OCI-LY3 (cell line): ENCODE results near the gene TPRA1.
A peak's percentile ranks its signal among the peaks of the same experiment; 100 is the strongest.

Experiments used
- H2AFZ ChIP-seq: fragments of 200-600, 300-600 bp; shearing (Covaris generic); 2 replicates; pipeline ENCODE4 v1.6.0; 2014; ENCODE audit warnings: antibody characterized with exemption, low read depth, low read length
- H3K27ac ChIP-seq: fragments of 200-600, 300-600 bp; sonication (generic); 2 replicates; pipeline ENCODE4 v1.5.1; 2014; ENCODE audit warnings: mild to moderate bottlenecking, low read length, moderate library complexity, mixed read lengths
- H3K27me3 ChIP-seq: fragments of 200-600, 300-600 bp; sonication (generic); 2 replicates; pipeline ENCODE4 v1.6.1; 2014; ENCODE audit warnings: low read depth, low read length, mixed read lengths
- H3K36me3 ChIP-seq: fragments of 200-600, 300-600 bp; sonication (generic); replicated peaks from 2 replicates; pipeline ENCODE3; 2014; ENCODE audit warnings: low read depth, low read length, mixed read lengths
- H3K4me1 ChIP-seq: fragments of 300-600, 200-600 bp; sonication (generic); 2 replicates; pipeline ENCODE4 v1.6.1; 2014; ENCODE audit warnings: low read length, mixed read lengths
- H3K4me2 ChIP-seq: fragments of 200-600, 300-600 bp; sonication (generic); 2 replicates; pipeline ENCODE4 v1.6.1; 2014; ENCODE audit warnings: low read length, mixed read lengths
- H3K4me3 ChIP-seq: fragments of 300-600, 200-600 bp; sonication (generic); 2 replicates; pipeline ENCODE4 v1.5.1; 2014; ENCODE audit warnings: antibody characterized with exemption, mild to moderate bottlenecking, low read length, moderate library complexity
- H3K79me2 ChIP-seq: fragments of 300-600, 200-600 bp; shearing (Covaris generic); 2 replicates; pipeline ENCODE4 v1.6.1; 2014; ENCODE audit warnings: mild to moderate bottlenecking, low read length, mixed read lengths
- H3K9ac ChIP-seq: fragments of 300-600, 200-600 bp; shearing (Covaris generic); 2 replicates; pipeline ENCODE4 v1.6.0; 2014; ENCODE audit warnings: mild to moderate bottlenecking, low read length, moderate library complexity
- H3K9me3 ChIP-seq: fragments of 200-600, 300-600 bp; shearing (Covaris generic); 2 replicates; pipeline ENCODE4 v1.6.1; 2014; ENCODE audit warnings: low read length, mixed read lengths; ENCODE audit not compliant: insufficient read depth
- H4K20me1 ChIP-seq: fragments of 200-600, 300-600 bp; sonication (generic); 2 replicates; pipeline ENCODE4 v1.6.1; 2016; ENCODE audit warnings: low read length, mixed read lengths; ENCODE audit not compliant: insufficient read depth
- CTCF ChIP-seq: fragments of 200-600, 300-600 bp; sonication (generic); IDR thresholded peaks from 2 replicates; pipeline ENCODE4 v1.5.1; 2014; ENCODE audit warnings: antibody characterized with exemption, low read length, low read depth
- EZH2phosphoT487 ChIP-seq: fragments of 200-600 bp; shearing (Covaris generic); IDR thresholded peaks from 2 replicates; pipeline ENCODE4 v1.6.1; 2018; ENCODE audit warnings: antibody characterized with exemption, mixed run types, low read depth

Gene TPRA1

GRCh38 chr3:127551178-127551577, 39.4 kb downstream of the TPRA1 start:
- Histone ChIP-seq H3K36me3 (no peaks in the 10 kb centered on the region), H3K4me2 (no peak overlapping the region), H3K27ac (no peak overlapping the region), H3K4me1 (peaks cover 4% of the 10 kb centered on the region), H2AFZ (no peak overlapping the region), H4K20me1 (no peaks in the 10 kb centered on the region), H3K27me3 (peaks cover 5% of the 10 kb centered on the region; the same call in 1 of the 2 replicates), H3K79me2 (no peaks in the 10 kb centered on the region), H3K4me3 (no peak overlapping the region), H3K9ac (no peak overlapping the region), H3K9me3 (no peaks in the 10 kb centered on the region)
- no peak for TF ChIP-seq CTCF
- no peak for TF ChIP-seq EZH2phosphoT487

- no peak for TF ChIP-seq CTCF
- TF ChIP-seq EZH2phosphoT487: no peak
Observed at GRCh38 chr3:127550468-127551157, 39.9 kb downstream of the TPRA1 start.

GRCh38 chr3:127549826-127550467, 40.6 kb downstream of the TPRA1 start:
- Histone ChIP-seq H3K27ac (no peak overlapping the region), H3K9ac (no peak overlapping the region), H4K20me1 (no peaks in the 10 kb centered on the region), H3K4me1 (peaks cover 4% of the 10 kb centered on the region), H3K36me3 (no peaks in the 10 kb centered on the region), H3K4me2 (no peak overlapping the region), H3K27me3 (peaks cover 5% of the 10 kb centered on the region; the same call in 1 of the 2 replicates), H3K4me3 (no peak overlapping the region), H3K79me2 (no peaks in the 10 kb centered on the region), H3K9me3 (no peaks in the 10 kb centered on the region), H2AFZ (no peak overlapping the region)
- no peak for TF ChIP-seq EZH2phosphoT487
- TF ChIP-seq CTCF: no peak

More at GRCh38 chr3:127550468-127551157, 39.9 kb downstream of the TPRA1 start:
- no peak overlapping the region for H3K4me3 ChIP-seq
- H2AFZ ChIP-seq: no peak overlapping the region
- H3K79me2 ChIP-seq: no peaks in the 10 kb centered on the region
- no peaks in the 10 kb centered on the region for H3K9me3 ChIP-seq
- H3K27me3 ChIP-seq: peaks cover 5% of the 10 kb centered on the region; the same call in 1 of the 2 replicates
- H3K36me3 ChIP-seq: no peaks in the 10 kb centered on the region
- no peaks in the 10 kb centered on the region for H4K20me1 ChIP-seq
- no peak overlapping the region for H3K4me2 ChIP-seq
- H3K9ac ChIP-seq: no peak overlapping the region
- peaks cover 4% of the 10 kb centered on the region for H3K4me1 ChIP-seq
- no peak overlapping the region for H3K27ac ChIP-seq

GRCh38 chr3:127547761-127548605, 42.5 kb downstream of the TPRA1 start:
- Histone ChIP-seq H3K4me2 (peak overlapping the region; percentile 100), H2AFZ (peak overlapping the region; percentile 100), H3K4me1 (peaks cover 4% of the 10 kb centered on the region), H3K9me3 (no peaks in the 10 kb centered on the region), H3K27me3 (peaks cover 5% of the 10 kb centered on the region; the same call in 1 of the 2 replicates), H3K4me3 (peak overlapping the region; percentile 80), H3K79me2 (no peaks in the 10 kb centered on the region), H3K9ac (peak overlapping the region; percentile 57), H3K27ac (no peak overlapping the region), H4K20me1 (no peaks in the 10 kb centered on the region), H3K36me3 (no peaks in the 10 kb centered on the region)
- TF ChIP-seq EZH2phosphoT487 (no peak), CTCF (peak; percentile 57)
